Kidney epithelial cell (primary cell): Measurements from ENCODE around the gene NUP98. TPM values are rescaled to one million over a fixed set of nuclear protein-coding genes. Genes with fewer than 3 reads are reported as not detected.

ENCODE experiments used
- DNase-seq: peaks from one replicate; pipeline ENCODE4 v3.0.0-alpha.2; 2010; ENCODE audit warnings: low read depth
- H3K27me3 ChIP-seq: 2 replicates; pipeline ENCODE4 v1.6.0; 2011; ENCODE audit warnings: low read length; ENCODE audit not compliant: control insufficient read depth, insufficient read depth
- H3K36me3 ChIP-seq: 2 replicates; pipeline ENCODE4 v1.5.1; 2011; ENCODE audit warnings: low read length; ENCODE audit not compliant: control insufficient read depth, insufficient read depth
- H3K4me3 ChIP-seq: 2 replicates; pipeline ENCODE4 v1.5.1; 2011; ENCODE audit warnings: low read depth, mild to moderate bottlenecking, control low read depth, low read length
- CTCF ChIP-seq: IDR thresholded peaks from 2 replicates; pipeline ENCODE4 v1.5.1; 2011; ENCODE audit warnings: mild to moderate bottlenecking, moderate library complexity, low read length, control low read depth, inconsistent platforms; ENCODE audit not compliant: insufficient read depth, poor library complexity, severe bottlenecking
- total RNA-seq: library from RNA; depleted of rRNA; stranded (reverse); fragments of >200 nt; gene quantifications from 2 replicates; pipeline ENCODE4 v1.2.3, GENCODE V29; 2015

The NUP98 gene
- total RNA-seq, 1 donor from 2014 or later: 94.0 TPM

DNA sequence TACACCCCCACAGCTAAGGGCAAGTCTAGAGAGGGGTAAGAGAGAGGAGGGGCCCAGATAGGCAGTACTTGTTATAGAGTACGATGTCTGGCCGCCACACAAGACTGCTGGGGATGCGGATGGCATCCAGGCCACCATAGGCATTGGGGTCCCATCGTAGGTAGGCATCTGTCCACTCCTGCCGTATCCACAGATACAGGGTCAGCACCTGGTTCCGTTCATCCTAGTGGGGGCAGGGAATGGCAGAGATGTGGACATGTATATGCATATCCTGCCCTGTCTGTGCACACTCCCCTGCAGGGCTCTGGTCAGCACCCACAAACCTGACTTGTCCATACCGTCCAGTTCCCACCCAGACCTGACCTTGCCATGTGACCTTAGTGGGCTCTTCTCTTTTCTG, 128.2 kb downstream of the NUP98 start:
- no peaks in the 10 kb centered on the region for H3K27me3 ChIP-seq
- H3K36me3 ChIP-seq: peaks cover 3% of the 10 kb centered on the region
- no peak for TF ChIP-seq CTCF
- DNase-seq: no peak
- no peak overlapping the region for H3K4me3 ChIP-seq

GRCh38 chr11:3667149-3668035, 130.0 kb downstream of the NUP98 start:
- Histone ChIP-seq H3K36me3 (peaks cover 3% of the 10 kb centered on the region), H3K27me3 (no peaks in the 10 kb centered on the region), H3K4me3 (no peak overlapping the region)
- DNase-seq: no peak
- TF ChIP-seq CTCF: no peak

GRCh38 chr11:3666023-3666530, 131.3 kb downstream of the NUP98 start:
- Histone ChIP-seq H3K4me3 (no peak overlapping the region), H3K36me3 (no peaks in the 10 kb centered on the region), H3K27me3 (no peaks in the 10 kb centered on the region)
- TF ChIP-seq CTCF: no peak
- DNase-seq: no peak

DNA sequence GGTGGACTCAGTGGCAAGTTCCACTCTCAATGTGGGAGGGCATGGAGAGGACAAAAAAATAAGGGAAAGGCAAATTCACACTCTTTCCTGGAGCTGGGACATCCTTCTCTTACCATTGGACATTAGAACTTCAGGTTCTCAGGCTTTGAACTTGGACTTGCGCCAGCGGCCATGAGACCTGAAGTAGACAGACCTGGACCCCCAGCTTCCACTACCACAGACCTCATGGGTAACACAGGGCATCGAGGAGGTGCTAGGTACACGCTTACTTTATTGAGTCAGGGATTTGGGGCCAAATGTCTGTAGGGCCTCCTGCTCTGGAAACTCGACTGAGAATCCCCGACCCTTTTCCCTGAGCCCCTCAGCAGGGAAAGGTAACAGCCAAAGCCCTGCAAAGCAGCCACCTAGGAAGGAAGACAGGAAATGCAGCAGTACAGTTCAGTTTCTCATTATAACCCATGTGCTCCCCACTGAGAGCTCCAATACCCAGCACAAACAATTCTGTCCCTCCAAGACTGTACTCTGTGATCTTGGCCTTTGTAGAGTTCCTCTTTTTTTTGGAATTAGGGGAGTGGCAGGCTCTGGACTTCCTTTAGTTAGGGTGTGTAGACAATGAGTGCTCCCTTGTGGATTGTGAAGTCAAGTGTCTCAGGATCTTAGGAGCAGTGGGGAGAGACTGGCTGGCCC, 131.9 kb downstream of the NUP98 start:
- no peak for TF ChIP-seq CTCF
- no peaks in the 10 kb centered on the region for H3K36me3 ChIP-seq
- no peak for DNase-seq

GRCh38 chr11:3664032-3664630, 133.2 kb downstream of the NUP98 start:
- TF ChIP-seq CTCF: no peak
- Histone ChIP-seq H3K27me3 (no peaks in the 10 kb centered on the region), H3K36me3 (no peaks in the 10 kb centered on the region), H3K4me3 (no peak overlapping the region)
- DNase-seq: no peak

More for the DNA sequence above, 131.9 kb downstream of the NUP98 start:
- H3K27me3 ChIP-seq: no peaks in the 10 kb centered on the region
- no peak overlapping the region for H3K4me3 ChIP-seq
